Ishikawa (cell line): ENCODE measurements around the gene TIPRL.

Experiments
- CEBPB ChIP-seq: IDR thresholded peaks from 2 replicates; pipeline ENCODE4 v1.6.1; 2012
- CREB1 ChIP-seq: IDR thresholded peaks from 2 replicates; pipeline ENCODE4 v1.6.1; 2012; ENCODE audit warnings: low read depth
- EGR1 ChIP-seq: IDR thresholded peaks from 2 replicates; pipeline ENCODE4 v1.6.1; 2012
- EP300 ChIP-seq: IDR thresholded peaks from 2 replicates; pipeline ENCODE4 v1.6.1; 2012; ENCODE audit warnings: borderline replicate concordance
- FOXM1 ChIP-seq: IDR thresholded peaks from 2 replicates; pipeline ENCODE4 v1.6.1; 2012; ENCODE audit warnings: low read depth, borderline replicate concordance
- MAX ChIP-seq: IDR thresholded peaks from 2 replicates; pipeline ENCODE4 v1.6.1; 2012
- NFIC ChIP-seq: IDR thresholded peaks from 2 replicates; pipeline ENCODE4 v1.6.1; 2012
- RAD21 ChIP-seq: IDR thresholded peaks from 2 replicates; pipeline ENCODE4 v1.6.1; 2012; ENCODE audit warnings: low read depth
- REST ChIP-seq: IDR thresholded peaks from 2 replicates; pipeline ENCODE4 v1.6.1; 2012; ENCODE audit warnings: low read depth, mild to moderate bottlenecking
- TAF1 ChIP-seq: IDR thresholded peaks from 2 replicates; pipeline ENCODE4 v1.6.1; 2012; ENCODE audit warnings: low read depth, mild to moderate bottlenecking
- TCF12 ChIP-seq: IDR thresholded peaks from 2 replicates; pipeline ENCODE4 v1.6.1; 2012; ENCODE audit warnings: low read depth
- TEAD4 ChIP-seq: IDR thresholded peaks from 2 replicates; pipeline ENCODE4 v1.6.1; 2012
- USF1 ChIP-seq: IDR thresholded peaks from 2 replicates; pipeline ENCODE4 v1.6.1; 2012
- YY1 ChIP-seq: IDR thresholded peaks from 2 replicates; pipeline ENCODE4 v1.6.1; 2012; ENCODE audit warnings: low read depth
- ZBTB7A ChIP-seq: IDR thresholded peaks from 2 replicates; pipeline ENCODE4 v1.6.1; 2012; ENCODE audit warnings: low read depth

The TIPRL gene

GRCh38 chr1:168202941-168203654, 24.3 kb downstream of the TIPRL start:
- TF ChIP-seq ZBTB7A (no peak), USF1 (no peak), EP300 (no peak), YY1 (no peak), TAF1 (no peak), MAX (no peak), NFIC (no peak), EGR1 (no peak), CREB1 (no peak), FOXM1 (no peak), TCF12 (no peak), REST (no peak), TEAD4 (no peak), RAD21 (no peak)

GRCh38 chr1:168206111-168206510, 27.3 kb downstream of the TIPRL start:
- TF ChIP-seq TEAD4 (no peak), USF1 (no peak), REST (no peak), YY1 (no peak), MAX (no peak), EGR1 (no peak), RAD21 (no peak), TCF12 (no peak), ZBTB7A (no peak), EP300 (no peak), CREB1 (no peak), TAF1 (no peak), CEBPB (no peak), FOXM1 (no peak), NFIC (no peak)

- no peak for TF ChIP-seq CEBPB
These were observed 31.6 kb downstream of the TIPRL start for GRCh38 chr1:168210312-168210711.

- TF ChIP-seq NFIC (no peak), TEAD4 (no peak)
These were observed 34.6 kb downstream of the TIPRL start for GRCh38 chr1:168213349-168213748.

- TF ChIP-seq RAD21: no peak
These were observed 37.4 kb downstream of the TIPRL start for GRCh38 chr1:168216171-168216570.

GRCh38 chr1:168217664-168218063, 38.9 kb downstream of the TIPRL start:
- no peak for TF ChIP-seq FOXM1
- no peak for TF ChIP-seq TAF1
- TF ChIP-seq ZBTB7A: no peak
- TF ChIP-seq REST: no peak
- no peak for TF ChIP-seq MAX
- TF ChIP-seq TCF12: no peak
- TF ChIP-seq USF1: no peak
- TF ChIP-seq CREB1: no peak
- no peak for TF ChIP-seq YY1
- TF ChIP-seq TEAD4: no peak
- no peak for TF ChIP-seq RAD21
- TF ChIP-seq EP300: no peak
- TF ChIP-seq NFIC: no peak
- TF ChIP-seq CEBPB: no peak
- TF ChIP-seq EGR1: no peak
